Hematopoietic multipotent progenitor cell treated with erythropoietin and hydrocortisone succinate and interleukin-3 and kit ligand, for 6 days (in vitro differentiated cells): ENCODE data around the gene SYNGR1.
"Not testable (repeated sequence)": the region's sequence is repeated elsewhere in the genome, so short reads cannot be mapped to it uniquely, and the experiment has no call there.

Experiments
- DNase-seq: peaks from one replicate; pipeline ENCODE4 v3.0.0-alpha.2; 2015

Gene SYNGR1

GRCh38 chr22:39352306-39352891 lies 2.6 kb downstream of the SYNGR1 start:
- DNase-seq: peak; percentile 39

DNA sequence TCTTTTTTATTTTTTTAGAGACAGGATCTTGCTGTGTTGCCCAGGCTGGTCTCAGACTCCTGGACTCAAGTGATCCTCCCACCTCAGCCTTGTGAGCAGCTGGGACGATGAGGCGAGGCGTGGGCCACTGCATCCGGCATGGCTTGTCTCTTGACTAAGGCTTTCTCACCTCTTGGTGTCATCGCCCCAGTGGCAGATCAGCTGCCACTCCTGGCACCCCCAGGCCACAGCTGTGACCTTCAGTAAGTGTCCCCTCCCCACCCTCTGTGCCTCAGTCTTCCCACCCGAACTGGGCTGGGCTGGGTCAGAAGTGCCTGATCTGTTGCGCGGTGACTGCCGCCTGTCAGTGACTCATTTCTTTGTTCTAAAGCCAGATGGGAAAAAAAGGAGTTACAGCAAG lies 3.6 kb downstream of the SYNGR1 start:
- peak; percentile 44 for DNase-seq

- no peak for DNase-seq
Observed at GRCh38 chr22:39355080-39355479, 5.3 kb downstream of the SYNGR1 start.

DNA sequence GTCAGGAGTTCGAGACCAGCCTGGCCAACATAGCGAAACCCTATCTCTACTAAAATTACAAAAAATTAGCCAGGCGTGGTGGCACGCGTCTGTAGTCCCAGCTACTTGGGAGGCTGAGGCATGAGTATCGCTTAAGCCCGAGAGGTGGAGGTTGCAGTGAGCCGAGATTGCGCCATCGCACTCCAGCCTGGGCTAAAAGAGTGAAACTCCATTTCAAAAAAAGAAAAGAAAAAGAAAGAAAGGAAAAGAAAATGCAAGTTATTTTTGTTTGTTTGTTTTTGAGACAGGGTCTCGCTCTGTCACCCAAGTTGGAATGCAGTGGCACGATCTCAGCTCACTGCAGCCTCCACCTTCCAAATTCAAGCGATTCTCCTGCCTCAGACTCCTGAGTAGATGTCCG lies 6.0 kb downstream of the SYNGR1 start:
- not testable (repeated sequence) for DNase-seq

DNA sequence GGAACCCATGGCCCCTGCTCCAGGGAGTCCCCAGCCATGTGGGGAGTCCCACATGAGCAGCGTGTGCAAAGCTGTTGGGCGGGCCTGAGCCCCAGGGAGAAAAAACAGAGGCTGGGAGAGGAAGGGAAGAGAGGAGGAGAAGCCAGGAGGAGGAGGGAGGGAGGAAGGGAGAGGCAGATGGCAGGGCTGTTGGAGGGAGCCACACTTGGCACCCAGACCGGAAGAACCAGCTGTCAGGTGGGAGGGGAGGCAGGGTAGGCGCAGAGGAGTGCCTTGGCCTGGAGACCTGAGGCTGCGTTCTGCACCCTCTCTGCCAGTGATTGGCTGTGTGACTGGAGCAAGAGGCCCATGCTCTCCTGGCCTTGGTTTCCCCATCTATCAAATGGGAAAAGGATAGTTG lies 6.7 kb downstream of the SYNGR1 start:
- no peak for DNase-seq

DNA sequence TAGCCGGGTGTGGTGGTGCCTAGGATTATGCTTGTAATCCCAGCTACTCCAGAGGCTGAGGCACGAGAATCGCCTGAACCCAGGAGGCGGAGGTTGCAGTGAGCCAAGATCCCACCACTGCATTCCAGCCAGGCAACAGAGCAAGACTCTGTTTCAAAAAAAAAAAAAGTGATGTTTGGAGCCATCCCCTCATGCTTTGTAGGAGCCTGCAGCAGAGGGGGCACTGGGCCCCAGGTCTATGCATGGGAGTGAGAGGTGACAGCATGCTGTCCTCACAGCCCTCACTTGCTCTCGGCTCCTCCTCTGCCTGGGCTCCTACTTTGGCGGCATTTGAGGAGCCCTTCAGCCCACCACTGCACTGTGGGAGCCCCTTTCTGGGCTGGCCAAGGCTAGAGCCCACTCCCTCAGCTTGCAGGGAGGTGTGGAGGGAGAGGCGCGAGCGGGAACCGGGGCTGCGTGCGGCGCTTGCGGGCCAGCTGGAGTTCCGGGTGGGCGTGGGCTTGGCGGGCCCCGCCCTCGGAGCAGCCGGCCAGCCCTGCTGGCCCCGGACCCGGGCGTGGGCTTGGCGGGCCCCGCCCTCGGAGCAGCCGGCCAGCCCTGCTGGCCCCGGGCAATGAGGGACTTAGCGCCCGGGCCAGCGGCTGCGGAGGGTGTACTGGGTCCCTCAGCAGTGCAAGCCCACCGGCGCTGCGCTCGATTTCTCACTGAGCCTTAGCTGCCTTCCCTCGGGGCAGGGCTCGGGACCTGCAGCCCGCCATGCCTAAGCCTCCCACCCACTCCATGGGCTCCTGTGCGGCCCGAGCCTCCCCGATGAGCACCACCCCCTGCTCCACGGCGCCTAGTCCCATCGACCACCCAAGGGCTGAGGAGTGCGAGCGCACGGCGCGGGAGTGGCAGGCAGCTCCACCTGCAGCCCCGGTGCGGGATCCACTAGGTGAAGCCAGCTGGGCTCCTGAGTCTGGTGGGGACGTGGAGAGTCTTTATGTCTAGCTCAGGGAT lies 7.6 kb downstream of the SYNGR1 start:
- not testable (repeated sequence) for DNase-seq

- peak; percentile 51 for DNase-seq
Observed at GRCh38 chr22:39358197-39358596, 8.4 kb downstream of the SYNGR1 start.

DNA sequence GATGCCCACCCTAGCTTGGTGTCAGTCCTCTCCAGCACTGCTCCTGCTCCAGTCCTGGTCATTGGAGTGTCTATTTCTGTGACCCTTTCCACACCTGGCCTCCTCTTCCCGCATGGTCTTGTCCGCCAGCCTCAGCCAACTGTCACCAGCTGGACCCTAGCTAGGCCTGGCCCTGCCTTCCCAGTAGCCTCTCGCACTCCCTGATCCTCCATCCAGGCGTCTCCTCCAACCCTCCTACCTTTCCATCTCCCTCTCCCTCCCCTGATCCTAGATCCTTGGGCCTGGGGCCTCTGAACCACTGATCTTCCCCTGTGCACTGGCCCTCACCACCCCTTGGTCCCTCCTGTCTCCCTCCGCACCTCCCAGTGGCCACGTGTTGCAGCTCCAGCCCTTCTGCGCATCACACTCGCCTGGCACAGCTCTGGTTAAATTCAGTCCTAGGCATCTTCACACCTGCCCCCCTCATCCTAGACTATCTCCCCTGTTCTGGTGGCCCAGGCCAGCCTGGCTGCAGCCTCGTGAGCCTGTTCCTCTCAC lies 9.9 kb downstream of the SYNGR1 start:
- no peak for DNase-seq

GRCh38 chr22:39360242-39360641 lies 10.5 kb downstream of the SYNGR1 start:
- DNase-seq: no peak

DNA sequence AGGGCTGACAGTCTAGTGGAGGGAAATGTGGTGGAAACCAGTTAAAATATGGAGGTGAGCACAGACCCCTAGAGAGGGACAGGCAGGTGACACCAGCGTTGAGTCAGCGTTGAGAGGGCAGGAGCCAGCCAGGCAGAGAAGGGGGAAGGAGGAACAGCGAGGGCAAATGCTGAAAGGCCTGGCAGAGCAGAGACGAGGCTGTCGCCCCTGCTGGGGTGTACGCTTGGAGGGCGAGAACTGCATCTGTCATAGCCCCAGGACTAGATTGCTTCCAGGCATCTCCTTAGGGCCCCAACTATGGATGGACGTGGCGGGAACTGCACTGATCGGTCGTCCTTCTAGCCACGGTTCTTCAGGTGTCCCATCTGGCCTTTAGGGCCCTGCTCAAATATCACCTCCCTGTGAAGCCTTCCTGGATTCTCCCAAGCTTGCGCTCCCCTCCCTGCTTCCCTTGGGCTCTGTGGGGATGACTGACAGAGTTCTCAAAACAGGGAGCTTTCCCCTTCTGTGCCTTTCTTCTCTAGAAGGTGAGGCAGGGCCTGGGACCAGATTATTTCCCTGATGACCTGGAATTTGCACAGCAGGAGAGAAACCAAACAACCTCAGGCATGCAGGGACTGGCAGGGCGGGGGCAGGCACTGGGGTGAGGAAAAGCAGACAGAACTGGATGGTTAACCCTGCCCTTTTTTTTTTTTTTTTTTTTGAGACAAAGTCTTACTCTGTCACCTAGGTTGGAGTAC lies 11.1 kb downstream of the SYNGR1 start:
- peak; percentile 35 for DNase-seq

GRCh38 chr22:39361496-39361895 lies 11.7 kb downstream of the SYNGR1 start:
- DNase-seq: peak; percentile 59

GRCh38 chr22:39362271-39362670 lies 12.5 kb downstream of the SYNGR1 start:
- DNase-seq: peak; percentile 33

- peak; percentile 25 for DNase-seq
Observed at GRCh38 chr22:39362932-39363331, 13.1 kb downstream of the SYNGR1 start.

DNA sequence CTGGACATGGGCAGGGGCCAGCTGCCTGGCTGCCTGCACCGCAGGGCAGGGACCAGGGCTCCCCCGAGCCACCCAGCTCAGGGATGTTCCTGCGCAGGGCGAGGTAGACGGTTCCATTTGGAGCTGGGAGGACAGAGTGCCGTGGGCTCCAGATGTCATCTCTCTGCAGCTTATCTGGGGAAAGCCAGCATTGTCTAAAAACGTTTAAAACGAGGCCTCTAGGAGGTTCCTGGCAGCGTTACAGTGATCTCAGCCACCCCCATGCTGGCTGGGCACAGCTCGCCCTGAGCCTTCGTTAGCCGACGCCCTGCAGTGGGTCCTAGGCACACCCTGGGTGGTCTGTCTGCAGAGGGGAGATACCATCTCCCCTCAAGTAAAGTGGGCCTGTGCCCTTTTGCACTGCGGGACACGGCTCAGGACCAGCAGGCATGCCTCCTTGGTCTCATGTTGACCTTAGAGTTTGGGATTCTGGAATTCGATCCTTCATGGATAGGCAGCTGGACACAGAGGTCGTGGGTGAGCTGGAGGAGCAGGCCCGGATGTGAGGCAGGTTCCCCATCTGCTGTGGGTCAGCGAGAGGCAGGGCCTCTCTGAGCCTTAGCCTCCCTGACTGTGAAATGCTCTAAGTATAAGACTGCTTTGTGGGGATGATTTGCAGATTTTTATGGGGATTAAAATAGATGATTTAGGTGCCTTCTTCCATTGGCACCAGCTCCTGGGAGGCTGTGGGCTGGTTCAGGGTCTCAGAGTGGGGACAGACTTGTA lies 14.1 kb downstream of the SYNGR1 start:
- peak; percentile 99 for DNase-seq

DNA sequence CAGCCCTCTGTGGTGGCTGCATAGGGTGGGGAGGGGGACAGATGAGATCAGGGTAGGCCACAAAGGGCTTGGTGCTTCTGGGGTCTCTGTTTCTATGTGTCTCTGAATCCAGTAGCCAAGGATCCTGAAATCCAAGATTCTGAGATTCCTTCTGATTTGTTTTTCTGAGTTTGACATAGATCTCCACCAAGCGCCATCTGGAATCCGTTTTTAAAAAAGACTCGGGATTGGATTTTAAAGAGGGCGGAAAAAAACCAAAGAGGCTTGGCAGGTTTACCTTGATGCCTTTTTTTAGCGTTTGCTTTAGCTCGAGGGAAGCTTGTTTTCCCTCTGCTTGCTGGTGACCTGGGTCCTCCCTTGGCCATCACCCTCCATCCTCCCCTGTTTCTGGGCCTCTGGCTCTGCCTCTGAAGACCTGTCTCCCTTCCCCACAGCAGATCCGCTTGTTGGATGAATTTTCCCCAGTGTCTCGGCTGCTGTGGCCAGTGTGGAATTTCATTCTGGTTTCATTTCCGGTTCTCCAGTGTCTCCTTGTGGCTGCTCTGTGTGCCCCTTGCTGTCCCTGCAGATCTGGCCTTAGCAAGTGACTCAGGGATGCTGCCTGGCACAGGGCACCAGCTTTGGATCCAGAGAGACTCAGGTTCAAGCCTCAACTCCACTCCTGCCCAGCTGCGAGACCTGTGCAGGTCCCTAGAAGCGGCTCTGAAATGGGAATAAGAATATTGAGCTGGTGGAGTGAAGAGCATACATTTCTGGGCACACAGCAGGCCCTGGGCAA lies 15.1 kb downstream of the SYNGR1 start:
- DNase-seq: peak; percentile 64

GRCh38 chr22:39365492-39365780 lies 15.6 kb downstream of the SYNGR1 start:
- no peak for DNase-seq

- DNase-seq: peak; percentile 35
Observed at GRCh38 chr22:39367035-39367434, 17.2 kb downstream of the SYNGR1 start.

- DNase-seq: peak; percentile 66
Observed at GRCh38 chr22:39368461-39368911, 18.7 kb downstream of the SYNGR1 start.

- DNase-seq: no peak
Observed at GRCh38 chr22:39369186-39369585, 19.4 kb downstream of the SYNGR1 start.

DNA sequence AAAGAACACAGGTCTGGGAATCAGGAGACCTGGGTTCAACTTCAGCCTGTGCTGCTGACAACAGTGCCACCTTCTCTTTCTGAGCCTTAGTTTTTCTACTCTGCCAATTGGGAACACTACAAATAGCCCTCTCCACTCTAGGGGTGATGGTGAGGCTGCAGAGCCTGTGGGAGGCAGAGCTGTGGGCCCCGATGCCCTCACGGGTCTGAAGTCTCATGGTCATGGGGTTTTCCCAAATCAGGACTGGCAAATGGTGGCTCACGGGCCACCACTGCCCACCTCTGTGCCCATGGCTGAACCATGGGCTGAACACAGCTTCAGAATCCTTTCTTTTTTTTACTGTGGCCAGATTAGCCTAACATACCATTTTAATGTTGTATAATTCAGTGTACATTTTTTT lies 19.8 kb downstream of the SYNGR1 start:
- no peak for DNase-seq

- DNase-seq: no peak
Observed at GRCh38 chr22:39371732-39372131, 21.9 kb downstream of the SYNGR1 start.

GRCh38 chr22:39374191-39374590 lies 24.4 kb downstream of the SYNGR1 start:
- DNase-seq: no peak
